Subcutaneous abdominal adipose tissue (tissue), 5 donors: ENCODE measurements around the gene CARMIL1.

ENCODE experiments used
- H3K27ac ChIP-seq: one replicate; pipeline ENCODE4 v1.7.0; 2013; ENCODE audit warnings: low read depth, mild to moderate bottlenecking, inconsistent platforms, low read length, moderate library complexity
- H3K27me3 ChIP-seq, 5 donors: one replicate each; pipeline ENCODE4 v1.7.0; 2013; ENCODE audit warnings: low read length in 5 of 5, inconsistent platforms in 1 of 5; ENCODE audit not compliant: control insufficient read depth in 5 of 5, insufficient read depth in 4 of 5
- H3K36me3 ChIP-seq, 5 donors: one replicate each; pipeline ENCODE4 v1.7.0; 2013; ENCODE audit warnings: low read length in 5 of 5; ENCODE audit not compliant: control insufficient read depth in 5 of 5, insufficient read depth in 5 of 5
- H3K4me1 ChIP-seq, 5 donors: one replicate each; pipeline ENCODE4 v1.7.0; 2013; ENCODE audit warnings: low read length in 5 of 5, mild to moderate bottlenecking in 3 of 5, moderate library complexity in 1 of 5; ENCODE audit not compliant: control insufficient read depth in 5 of 5, insufficient read depth in 5 of 5
- H3K4me3 ChIP-seq, 5 donors: one replicate each; pipeline ENCODE4 v1.7.0; 2013; ENCODE audit warnings: low read length in 5 of 5, low read depth in 1 of 5
- H3K9ac ChIP-seq, 5 donors: one replicate each; pipeline ENCODE4 v1.7.0; 2013; ENCODE audit warnings: low read length in 5 of 5, mild to moderate bottlenecking in 4 of 5, moderate library complexity in 3 of 5
- H3K9me3 ChIP-seq, 5 donors: one replicate each; pipeline ENCODE4 v1.7.0; 2013; ENCODE audit warnings: low read length in 5 of 5; ENCODE audit not compliant: control insufficient read depth in 5 of 5
- donor health status: healthy.
- donor health status: healthy.
- donor health status: healthy.
- donor health status: healthy.
- donor health status: healthy.

The CARMIL1 gene

DNA sequence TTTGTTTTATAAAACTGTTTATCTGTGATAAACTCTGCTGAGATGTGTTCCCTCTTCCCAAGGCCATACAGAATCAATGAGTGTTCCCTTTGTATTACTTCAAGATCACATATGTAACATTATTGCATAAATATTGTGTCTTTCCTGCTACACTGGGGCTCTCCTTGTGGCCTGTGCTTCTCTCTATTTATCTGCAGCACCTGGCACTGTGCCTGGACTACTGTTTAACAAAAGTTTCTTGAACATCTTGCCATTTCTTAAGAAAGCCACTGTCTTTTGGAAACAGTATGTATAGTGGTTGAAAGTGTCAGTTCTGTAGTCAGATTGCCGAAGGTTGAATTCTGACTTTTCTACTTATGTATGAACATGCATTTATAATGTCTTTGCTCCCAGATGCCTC, 203.8 kb downstream of the CARMIL1 start:
- Histone ChIP-seq H3K27me3 (no peaks in the 10 kb centered on the region), H3K9ac (no peak overlapping the region), H3K27ac (no peak overlapping the region), H3K4me1 (peaks cover 0 to 3% (median 0%) of the 10 kb centered on the region in 5 donors), H3K9me3 (no peaks in the 10 kb centered on the region), H3K4me3 (no peak overlapping the region), H3K36me3 (no peaks in the 10 kb centered on the region)

DNA sequence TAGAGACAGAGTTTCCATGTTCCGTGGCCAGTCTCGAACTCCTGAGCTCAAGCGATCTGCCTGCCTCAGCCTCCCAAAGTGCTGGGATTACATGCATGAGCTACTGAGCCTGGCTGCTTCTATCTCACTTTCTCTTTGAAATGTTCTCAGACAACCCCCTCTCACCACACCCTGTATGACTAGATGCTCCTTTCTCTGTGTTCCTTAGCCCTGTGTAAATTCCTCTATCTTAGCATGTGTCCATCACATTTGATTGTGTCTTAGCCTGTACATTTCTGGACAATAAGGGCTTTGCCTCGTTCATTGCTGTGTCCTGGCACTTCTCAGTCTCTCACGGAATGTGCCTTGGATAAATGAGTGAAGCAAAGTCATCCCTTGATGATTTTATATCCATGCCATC, 204.8 kb downstream of the CARMIL1 start:
- Histone ChIP-seq H3K36me3 (peaks cover 0 to 4% (median 0%) of the 10 kb centered on the region in 5 donors), H3K9ac (no peak overlapping the region), H3K27ac (no peak overlapping the region), H3K9me3 (no peaks in the 10 kb centered on the region), H3K27me3 (no peaks in the 10 kb centered on the region), H3K4me1 (peaks cover 0 to 3% (median 0%) of the 10 kb centered on the region in 5 donors), H3K4me3 (no peak overlapping the region)

GRCh38 chr6:25484900-25485299, 205.7 kb downstream of the CARMIL1 start:
- Histone ChIP-seq H3K27ac (no peak overlapping the region), H3K9me3 (no peaks in the 10 kb centered on the region), H3K9ac (no peak overlapping the region), H3K4me3 (no peak overlapping the region), H3K36me3 (peaks cover 0 to 4% (median 0%) of the 10 kb centered on the region in 5 donors), H3K27me3 (no peaks in the 10 kb centered on the region), H3K4me1 (peaks cover 0 to 3% (median under 1%) of the 10 kb centered on the region in 5 donors)

- Histone ChIP-seq H3K9ac (no peak overlapping the region), H3K4me1 (peaks cover 0 to 7% (median 3%) of the 10 kb centered on the region in 5 donors), H3K27ac (no peak overlapping the region), H3K27me3 (no peaks in the 10 kb centered on the region), H3K36me3 (peaks cover 0 to 4% (median 0%) of the 10 kb centered on the region in 5 donors), H3K9me3 (no peaks in the 10 kb centered on the region), H3K4me3 (no peak overlapping the region)
Measured at GRCh38 chr6:25485821-25486534, 206.8 kb downstream of the CARMIL1 start.

- Histone ChIP-seq H3K27ac (no peak overlapping the region), H3K27me3 (no peaks in the 10 kb centered on the region), H3K4me1 (peaks cover 0 to 7% (median 3%) of the 10 kb centered on the region in 5 donors), H3K4me3 (no peak overlapping the region), H3K9ac (no peak overlapping the region), H3K9me3 (no peaks in the 10 kb centered on the region), H3K36me3 (peaks cover 0 to 4% (median 0%) of the 10 kb centered on the region in 5 donors)
Measured at GRCh38 chr6:25486550-25486949, 207.4 kb downstream of the CARMIL1 start.

DNA sequence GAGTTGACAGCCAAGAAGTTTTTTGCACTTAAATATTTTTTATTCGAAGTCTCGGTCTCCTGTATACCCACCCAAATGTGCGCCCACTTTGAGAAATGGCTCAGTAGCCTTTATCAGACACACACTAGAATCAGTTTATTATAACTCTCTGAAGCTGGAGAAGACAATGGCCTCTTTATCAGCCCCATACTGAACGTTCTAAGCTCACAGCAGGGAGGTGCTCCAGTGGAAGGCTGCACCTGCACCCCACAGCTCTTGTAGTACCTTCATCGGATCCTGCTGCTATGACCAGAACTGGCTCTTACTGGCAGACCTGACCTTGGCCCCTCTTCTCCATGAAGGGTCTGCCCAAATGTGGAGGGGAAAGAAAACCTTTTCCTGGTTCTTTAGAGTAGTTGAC, 207.8 kb downstream of the CARMIL1 start:
- Histone ChIP-seq H3K27ac (no peak overlapping the region), H3K4me3 (no peak overlapping the region), H3K9me3 (no peaks in the 10 kb centered on the region), H3K36me3 (peaks cover 0 to 4% (median 0%) of the 10 kb centered on the region in 5 donors), H3K4me1 (peaks cover 0 to 7% (median 3%) of the 10 kb centered on the region in 5 donors), H3K27me3 (no peaks in the 10 kb centered on the region), H3K9ac (no peak overlapping the region)

GRCh38 chr6:25488156-25488555, 209.0 kb downstream of the CARMIL1 start:
- Histone ChIP-seq H3K27me3 (no peaks in the 10 kb centered on the region), H3K4me1 (peaks cover 0 to 7% (median 3%) of the 10 kb centered on the region in 5 donors), H3K9me3 (no peaks in the 10 kb centered on the region)

DNA sequence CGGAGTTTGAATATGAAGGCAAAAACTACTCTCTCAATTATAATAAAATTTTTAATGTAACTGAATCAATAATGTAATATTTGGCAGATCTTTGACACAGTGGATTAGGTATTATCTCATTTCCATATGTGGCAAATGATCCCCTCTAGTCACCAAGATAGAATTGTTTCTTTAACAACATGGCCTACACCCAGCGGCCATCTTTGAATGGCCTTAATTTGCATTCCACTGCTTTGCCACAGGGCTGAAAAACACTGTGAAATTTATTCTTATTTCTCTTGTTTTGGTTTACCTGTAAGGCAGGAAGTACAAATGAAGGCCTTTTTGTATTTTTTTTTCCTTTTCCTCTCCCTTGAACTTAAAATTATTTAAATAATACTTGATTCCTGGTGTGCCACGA, 210.2 kb downstream of the CARMIL1 start:
- peaks cover 0 to 4% (median 0%) of the 10 kb centered on the region in 5 donors for H3K36me3 ChIP-seq
- no peak overlapping the region for H3K4me3 ChIP-seq
- H3K27me3 ChIP-seq: no peaks in the 10 kb centered on the region
- H3K9me3 ChIP-seq: no peaks in the 10 kb centered on the region
- peaks cover 0 to 7% (median 3%) of the 10 kb centered on the region in 5 donors for H3K4me1 ChIP-seq
- H3K27ac ChIP-seq: no peak overlapping the region
- no peak overlapping the region for H3K9ac ChIP-seq

More at GRCh38 chr6:25488156-25488555, 209.0 kb downstream of the CARMIL1 start:
- Histone ChIP-seq H3K9ac (no peak overlapping the region), H3K27ac (no peak overlapping the region), H3K4me3 (no peak overlapping the region), H3K36me3 (peaks cover 0 to 4% (median 0%) of the 10 kb centered on the region in 5 donors)

GRCh38 chr6:25490018-25490801, 211.0 kb downstream of the CARMIL1 start:
- no peak overlapping the region for H3K9ac ChIP-seq
- peaks cover 0 to 7% (median 3%) of the 10 kb centered on the region in 5 donors for H3K4me1 ChIP-seq
- H3K36me3 ChIP-seq: peaks cover 0 to 4% (median 0%) of the 10 kb centered on the region in 5 donors
- H3K9me3 ChIP-seq: no peaks in the 10 kb centered on the region
- H3K27ac ChIP-seq: no peak overlapping the region
- H3K4me3 ChIP-seq: no peak overlapping the region
- H3K27me3 ChIP-seq: no peaks in the 10 kb centered on the region

GRCh38 chr6:25492951-25493350, 213.8 kb downstream of the CARMIL1 start:
- Histone ChIP-seq H3K9me3 (no peaks in the 10 kb centered on the region), H3K27ac (no peak overlapping the region), H3K36me3 (peaks cover 0 to 4% (median 0%) of the 10 kb centered on the region in 5 donors), H3K9ac (no peak overlapping the region), H3K4me1 (peaks cover 0 to 5% (median 3%) of the 10 kb centered on the region in 5 donors), H3K4me3 (no peak overlapping the region), H3K27me3 (no peaks in the 10 kb centered on the region)
